Measurements from ENCODE around the gene PCDHB14. TPM values are rescaled to one million over a fixed set of nuclear protein-coding genes. Genes with fewer than 3 reads are reported as not detected.
"Not testable (repeated sequence)": the region's sequence is repeated elsewhere in the genome, so short reads cannot be mapped to it uniquely, and the experiment has no call there.

The PCDHB14 gene
- polyA plus RNA-seq, 3 donors, result not detected

DNA sequence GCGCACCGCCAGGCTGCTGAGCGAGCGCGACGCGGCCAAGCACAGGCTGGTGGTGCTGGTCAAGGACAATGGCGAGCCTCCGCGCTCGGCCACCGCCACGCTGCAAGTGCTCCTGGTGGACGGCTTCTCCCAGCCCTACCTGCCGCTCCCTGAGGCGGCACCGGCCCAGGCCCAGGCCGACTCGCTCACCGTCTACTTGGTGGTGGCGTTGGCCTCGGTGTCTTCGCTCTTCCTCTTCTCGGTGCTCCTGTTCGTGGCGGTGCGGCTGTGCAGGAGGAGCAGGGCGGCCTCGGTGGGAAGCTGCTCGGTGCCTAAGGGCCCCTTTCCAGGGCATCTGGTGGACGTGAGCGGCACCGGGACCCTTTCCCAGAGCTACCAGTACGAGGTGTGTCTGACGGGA, 21.5 kb upstream of the PCDHB14 start:
- H3K9ac ChIP-seq (ENCODE audit: insufficient read depth, low read length, poor library complexity, severe bottlenecking); H3K79me2 ChIP-seq (ENCODE audit: insufficient read depth, low read length); H3K36me3 Mint-ChIP-seq; H3K27ac ChIP-seq (ENCODE audit: low read depth in 1 of 2, low read length in 2 of 2); H3K4me3 Mint-ChIP-seq; H3K4me1 Mint-ChIP-seq; H3K4me3 ChIP-seq (replicated peaks in 1 of 3; ENCODE audit: low read depth in 2 of 3, low read length in 3 of 3); DNase-seq; intact Hi-C loops (cut with micrococcal nuclease); H3K4me2 ChIP-seq (replicated peaks; ENCODE audit: extremely low read depth, low read length, poor library complexity, severe bottlenecking); H3K36me3 ChIP-seq (replicated peaks in 1 of 2; ENCODE audit: control insufficient read depth in 1 of 2, insufficient read depth in 2 of 2, low read length in 2 of 2); H4K20me1 ChIP-seq (ENCODE audit: insufficient read depth, low read length); H2AFZ ChIP-seq (ENCODE audit: insufficient read depth, low read depth, low read length, poor library complexity, severe bottlenecking); H3K27me3 ChIP-seq (ENCODE audit: control insufficient read depth in 2 of 2, insufficient read depth in 2 of 2, low read length in 2 of 2); H3K4me1 ChIP-seq (ENCODE audit: control insufficient read depth in 1 of 2, insufficient read depth in 2 of 2, low read length in 2 of 2); H3K27ac Mint-ChIP-seq: not testable (repeated sequence)
- H3K9me3 ChIP-seq (replicated peaks in 1 of 2; ENCODE audit: control insufficient read depth in 1 of 2, insufficient read depth in 1 of 2, low read length in 2 of 2), result peaks cover 33 to 41% of the 10 kb centered on the region in 2 donors
- WGBS (ENCODE audit: insufficient coverage), result 40% methylated on average over 30 of the region's 35 CpGs
- H3K9me3 Mint-ChIP-seq, result peaks cover 19 to 49% (median 38%) of the 10 kb centered on the region in 7 donors
- peaks cover 12 to 22% (median 22%) of the 10 kb centered on the region in 3 donors for H3K27me3 Mint-ChIP-seq (ENCODE audit: low read depth in 3 of 3)

DNA sequence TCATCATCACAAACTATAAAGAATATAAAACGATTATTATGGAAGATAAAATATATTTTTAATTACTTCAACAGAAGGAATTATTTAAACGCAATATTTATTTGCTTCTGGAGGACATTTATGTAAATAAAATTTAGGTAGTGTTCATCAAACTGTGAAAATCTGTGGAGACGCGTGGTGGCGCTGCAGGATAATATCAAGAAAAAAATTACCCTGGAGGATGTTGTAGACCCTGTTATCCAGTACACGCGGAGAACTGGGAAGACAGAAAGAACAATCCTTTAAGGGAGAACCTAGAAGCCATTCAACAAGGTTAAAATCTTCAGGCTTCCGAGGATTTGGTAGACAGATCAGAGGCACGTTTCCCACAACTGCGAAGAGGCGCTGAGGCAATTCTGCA, 14.7 kb upstream of the PCDHB14 start, which contains the start of gene PCDHB12:
TSS of gene PCDHB12 (plus strand) at position 242 of the 400 bp plus-strand sequence. CDS start 189 bp downstream, outside the sequence.
- Histone ChIP-seq H3K4me2 (replicated peaks; ENCODE audit: extremely low read depth, low read length, poor library complexity, severe bottlenecking) (no peak within 1 kb of the TSS), H3K9me3 (replicated peaks in 1 of 2; ENCODE audit: control insufficient read depth in 1 of 2, insufficient read depth in 1 of 2, low read length in 2 of 2) (peaks cover 23 to 39% of the 10 kb centered on the region in 2 donors), H3K9ac (ENCODE audit: insufficient read depth, low read length, poor library complexity, severe bottlenecking) (no peak within 1 kb of the TSS), H3K4me3 (replicated peaks in 1 of 3; ENCODE audit: low read depth in 2 of 3, low read length in 3 of 3) (no peak within 1 kb of the TSS), H4K20me1 (ENCODE audit: insufficient read depth, low read length) (no peaks in the 10 kb centered on the region), H3K4me1 (ENCODE audit: control insufficient read depth in 1 of 2, insufficient read depth in 2 of 2, low read length in 2 of 2) (no peaks in the 10 kb centered on the region), H2AFZ (ENCODE audit: insufficient read depth, low read depth, low read length, poor library complexity, severe bottlenecking) (no peak within 1 kb of the TSS), H3K27me3 (ENCODE audit: control insufficient read depth in 2 of 2, insufficient read depth in 2 of 2, low read length in 2 of 2) (peaks cover 4 to 29% of the 10 kb centered on the region in 2 donors), H3K79me2 (ENCODE audit: insufficient read depth, low read length) (no peaks in the 10 kb centered on the region), H3K27ac (ENCODE audit: low read depth in 1 of 2, low read length in 2 of 2) (no peak within 1 kb of the TSS), H3K36me3 (replicated peaks in 1 of 2; ENCODE audit: control insufficient read depth in 1 of 2, insufficient read depth in 2 of 2, low read length in 2 of 2) (no peaks in the 10 kb centered on the region)
- peak within 1 kb of the TSS in 1 of 7 donors; percentile 9 for H3K27ac Mint-ChIP-seq
- DNase-seq, result no peak
- peaks cover 0 to 4% of the 10 kb centered on the region in 2 donors for H3K36me3 Mint-ChIP-seq
- intact Hi-C loops (cut with micrococcal nuclease), result no loop called here
- H3K9me3 Mint-ChIP-seq, result peaks cover 18 to 38% (median 27%) of the 10 kb centered on the region in 7 donors
- H3K4me3 Mint-ChIP-seq, result no peak within 1 kb of the TSS
- no peaks in the 10 kb centered on the region for H3K4me1 Mint-ChIP-seq
- H3K27me3 Mint-ChIP-seq (ENCODE audit: low read depth in 3 of 3), result peaks cover 12 to 36% (median 18%) of the 10 kb centered on the region in 3 donors
- WGBS (ENCODE audit: insufficient coverage), result 36% methylated on average over 7 of the region's 11 CpGs
- TF ChIP-seq, protein P1, sequence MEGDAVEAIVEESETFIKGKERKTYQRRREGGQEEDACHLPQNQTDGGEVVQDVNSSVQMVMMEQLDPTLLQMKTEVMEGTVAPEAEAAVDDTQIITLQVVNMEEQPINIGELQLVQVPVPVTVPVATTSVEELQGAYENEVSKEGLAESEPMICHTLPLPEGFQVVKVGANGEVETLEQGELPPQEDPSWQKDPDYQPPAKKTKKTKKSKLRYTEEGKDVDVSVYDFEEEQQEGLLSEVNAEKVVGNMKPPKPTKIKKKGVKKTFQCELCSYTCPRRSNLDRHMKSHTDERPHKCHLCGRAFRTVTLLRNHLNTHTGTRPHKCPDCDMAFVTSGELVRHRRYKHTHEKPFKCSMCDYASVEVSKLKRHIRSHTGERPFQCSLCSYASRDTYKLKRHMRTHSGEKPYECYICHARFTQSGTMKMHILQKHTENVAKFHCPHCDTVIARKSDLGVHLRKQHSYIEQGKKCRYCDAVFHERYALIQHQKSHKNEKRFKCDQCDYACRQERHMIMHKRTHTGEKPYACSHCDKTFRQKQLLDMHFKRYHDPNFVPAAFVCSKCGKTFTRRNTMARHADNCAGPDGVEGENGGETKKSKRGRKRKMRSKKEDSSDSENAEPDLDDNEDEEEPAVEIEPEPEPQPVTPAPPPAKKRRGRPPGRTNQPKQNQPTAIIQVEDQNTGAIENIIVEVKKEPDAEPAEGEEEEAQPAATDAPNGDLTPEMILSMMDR (IDR thresholded peaks at IDR 0.05), result no peak

DNA sequence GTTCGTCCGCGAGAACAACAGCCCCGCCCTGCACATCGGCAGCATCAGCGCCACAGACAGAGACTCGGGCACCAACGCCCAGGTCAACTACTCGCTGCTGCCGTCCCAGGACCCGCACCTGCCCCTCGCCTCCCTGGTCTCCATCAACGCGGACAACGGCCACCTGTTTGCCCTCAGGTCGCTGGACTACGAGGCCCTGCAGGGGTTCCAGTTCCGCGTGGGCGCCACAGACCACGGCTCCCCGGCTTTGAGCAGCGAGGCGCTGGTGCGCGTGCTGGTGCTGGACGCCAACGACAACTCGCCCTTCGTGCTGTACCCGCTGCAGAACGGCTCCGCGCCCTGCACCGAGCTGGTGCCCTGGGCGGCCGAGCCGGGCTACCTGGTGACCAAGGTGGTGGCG, 12.9 kb upstream of the PCDHB14 start:
- H3K9ac ChIP-seq (ENCODE audit: insufficient read depth, low read length, poor library complexity, severe bottlenecking); H3K79me2 ChIP-seq (ENCODE audit: insufficient read depth, low read length); H2AFZ ChIP-seq (ENCODE audit: insufficient read depth, low read depth, low read length, poor library complexity, severe bottlenecking); H3K4me1 ChIP-seq (ENCODE audit: control insufficient read depth in 1 of 2, insufficient read depth in 2 of 2, low read length in 2 of 2); H4K20me1 ChIP-seq (ENCODE audit: insufficient read depth, low read length); H3K36me3 ChIP-seq (replicated peaks in 1 of 2; ENCODE audit: control insufficient read depth in 1 of 2, insufficient read depth in 2 of 2, low read length in 2 of 2); intact Hi-C loops (cut with micrococcal nuclease); H3K4me1 Mint-ChIP-seq; H3K27ac Mint-ChIP-seq; DNase-seq; H3K4me2 ChIP-seq (replicated peaks; ENCODE audit: extremely low read depth, low read length, poor library complexity, severe bottlenecking); H3K36me3 Mint-ChIP-seq; H3K27ac ChIP-seq (ENCODE audit: low read depth in 1 of 2, low read length in 2 of 2); H3K4me3 ChIP-seq (replicated peaks in 1 of 3; ENCODE audit: low read depth in 2 of 3, low read length in 3 of 3): not testable (repeated sequence)
- H3K27me3 Mint-ChIP-seq (ENCODE audit: low read depth in 3 of 3), result peaks cover 12 to 49% (median 32%) of the 10 kb centered on the region in 3 donors
- peaks cover 25 to 49% (median 36%) of the 10 kb centered on the region in 7 donors for H3K9me3 Mint-ChIP-seq
- 44% methylated on average over 23 of the region's 39 CpGs for WGBS (ENCODE audit: insufficient coverage)
- Histone ChIP-seq H3K27me3 (ENCODE audit: control insufficient read depth in 2 of 2, insufficient read depth in 2 of 2, low read length in 2 of 2) (peaks cover 4 to 32% of the 10 kb centered on the region in 2 donors), H3K9me3 (replicated peaks in 1 of 2; ENCODE audit: control insufficient read depth in 1 of 2, insufficient read depth in 1 of 2, low read length in 2 of 2) (peaks cover 28 to 52% of the 10 kb centered on the region in 2 donors)
- H3K4me3 Mint-ChIP-seq, result peak overlapping the region in 1 of 2 donors; percentile 64

DNA sequence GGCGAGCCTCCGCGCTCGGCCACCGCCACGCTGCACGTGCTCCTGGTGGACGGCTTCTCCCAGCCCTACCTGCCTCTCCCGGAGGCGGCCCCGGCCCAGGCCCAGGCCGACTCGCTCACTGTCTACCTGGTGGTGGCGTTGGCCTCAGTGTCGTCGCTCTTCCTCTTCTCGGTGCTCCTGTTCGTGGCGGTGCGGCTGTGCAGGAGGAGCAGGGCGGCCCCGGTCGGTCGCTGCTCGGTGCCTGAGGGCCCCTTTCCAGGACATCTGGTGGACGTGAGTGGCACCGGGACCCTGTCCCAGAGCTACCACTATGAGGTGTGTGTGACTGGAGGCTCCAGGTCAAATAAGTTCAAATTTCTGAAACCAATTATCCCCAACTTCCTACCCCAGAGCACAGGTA, 12.3 kb upstream of the PCDHB14 start:
- H3K9ac ChIP-seq (ENCODE audit: insufficient read depth, low read length, poor library complexity, severe bottlenecking); H4K20me1 ChIP-seq (ENCODE audit: insufficient read depth, low read length); H3K27ac Mint-ChIP-seq; H3K4me1 ChIP-seq (ENCODE audit: control insufficient read depth in 1 of 2, insufficient read depth in 2 of 2, low read length in 2 of 2); H3K36me3 Mint-ChIP-seq; H3K4me3 ChIP-seq (replicated peaks in 1 of 3; ENCODE audit: low read depth in 2 of 3, low read length in 3 of 3); intact Hi-C loops (cut with micrococcal nuclease); H3K4me2 ChIP-seq (replicated peaks; ENCODE audit: extremely low read depth, low read length, poor library complexity, severe bottlenecking); H2AFZ ChIP-seq (ENCODE audit: insufficient read depth, low read depth, low read length, poor library complexity, severe bottlenecking); DNase-seq; H3K79me2 ChIP-seq (ENCODE audit: insufficient read depth, low read length); H3K27ac ChIP-seq (ENCODE audit: low read depth in 1 of 2, low read length in 2 of 2); H3K36me3 ChIP-seq (replicated peaks in 1 of 2; ENCODE audit: control insufficient read depth in 1 of 2, insufficient read depth in 2 of 2, low read length in 2 of 2); H3K4me1 Mint-ChIP-seq: not testable (repeated sequence)
- Mint-ChIP-seq H3K9me3 (peaks cover 27 to 50% (median 39%) of the 10 kb centered on the region in 7 donors), H3K4me3 (peak overlapping the region in 1 of 2 donors; percentile 74), H3K27me3 (ENCODE audit: low read depth in 3 of 3) (peaks cover 12 to 52% (median 35%) of the 10 kb centered on the region in 3 donors)
- Histone ChIP-seq H3K9me3 (replicated peaks in 1 of 2; ENCODE audit: control insufficient read depth in 1 of 2, insufficient read depth in 1 of 2, low read length in 2 of 2) (peaks cover 32 to 56% of the 10 kb centered on the region in 2 donors), H3K27me3 (ENCODE audit: control insufficient read depth in 2 of 2, insufficient read depth in 2 of 2, low read length in 2 of 2) (peaks cover 4 to 35% of the 10 kb centered on the region in 2 donors)
- WGBS (ENCODE audit: insufficient coverage), result 39% methylated on average over 9 of the region's 27 CpGs

Data from CD14-positive monocyte (primary cell).